Osteocyte (in vitro differentiated cells): ENCODE measurements around the gene CFLAR. TPM values are rescaled to one million over a fixed set of nuclear protein-coding genes. Genes with fewer than 3 reads are reported as not detected.

Experiments used
- DNase-seq: peaks from one replicate; pipeline ENCODE4 v3.0.0; 2021; ENCODE audit warnings: mixed read lengths; ENCODE audit not compliant: unreplicated experiment; ENCODE audit errors: extremely low spot score
- H3K27ac Mint-ChIP-seq: one replicate; pipeline ENCODE4 v1.8.0; 2021; ENCODE audit warnings: mild to moderate bottlenecking, mixed read lengths; ENCODE audit not compliant: unreplicated experiment
- H3K27me3 Mint-ChIP-seq: one replicate; pipeline ENCODE4 v1.8.0; 2021; ENCODE audit warnings: mixed read lengths; ENCODE audit not compliant: unreplicated experiment
- H3K36me3 Mint-ChIP-seq: one replicate; pipeline ENCODE4 v1.8.0; 2021; ENCODE audit warnings: mixed read lengths; ENCODE audit not compliant: unreplicated experiment
- H3K4me1 Mint-ChIP-seq: one replicate; pipeline ENCODE4 v1.8.0; 2021; ENCODE audit warnings: mixed read lengths; ENCODE audit not compliant: unreplicated experiment
- H3K4me3 Mint-ChIP-seq: one replicate; pipeline ENCODE4 v1.8.0; 2021; ENCODE audit warnings: mild to moderate bottlenecking, moderate library complexity, mixed read lengths; ENCODE audit not compliant: unreplicated experiment
- H3K9me3 Mint-ChIP-seq: one replicate; pipeline ENCODE4 v1.8.0; 2021; ENCODE audit warnings: mixed read lengths; ENCODE audit not compliant: unreplicated experiment
- CTCF ChIP-seq: fragments of 200-600 bp; sonication (generic); IDR thresholded peaks from 2 replicates; pipeline ENCODE4 v1.5.0; 2021; ENCODE audit warnings: antibody characterized with exemption, mild to moderate bottlenecking, moderate library complexity
- total RNA-seq: library from RNA; stranded (reverse); gene quantifications from 2 replicates; pipeline ENCODE4 v1.2.1, GENCODE V29; 2021

CFLAR gene
- total RNA-seq, 1 donor from 2014 or later: 45.8 TPM

- Mint-ChIP-seq H3K4me3 (no peak overlapping the region), H3K36me3 (peaks cover 10% of the 10 kb centered on the region)
Measured at GRCh38 chr2:201171259-201171814, 55.4 kb downstream of the CFLAR start.

GRCh38 chr2:201172279-201172678 lies 56.3 kb downstream of the CFLAR start:
- Mint-ChIP-seq H3K27me3 (peaks cover 3% of the 10 kb centered on the region), H3K27ac (no peak overlapping the region), H3K4me3 (no peak overlapping the region), H3K36me3 (peaks cover 4% of the 10 kb centered on the region), H3K4me1 (peaks cover 4% of the 10 kb centered on the region), H3K9me3 (no peaks in the 10 kb centered on the region)
- no peak for DNase-seq
- TF ChIP-seq CTCF: no peak

More at GRCh38 chr2:201171259-201171814, 55.4 kb downstream of the CFLAR start:
- Mint-ChIP-seq H3K9me3 (no peaks in the 10 kb centered on the region), H3K4me1 (peaks cover 4% of the 10 kb centered on the region), H3K27ac (no peak overlapping the region), H3K27me3 (peaks cover 3% of the 10 kb centered on the region)
- no peak for TF ChIP-seq CTCF
- DNase-seq: no peak

GRCh38 chr2:201174687-201175086 lies 58.7 kb downstream of the CFLAR start:
- Mint-ChIP-seq H3K27ac (no peak overlapping the region), H3K4me3 (no peak overlapping the region), H3K4me1 (peaks cover 2% of the 10 kb centered on the region), H3K9me3 (no peaks in the 10 kb centered on the region), H3K36me3 (no peaks in the 10 kb centered on the region), H3K27me3 (no peaks in the 10 kb centered on the region)
- DNase-seq: no peak
- TF ChIP-seq CTCF: no peak

- no peaks in the 10 kb centered on the region for H3K36me3 Mint-ChIP-seq
- H3K4me3 Mint-ChIP-seq: no peak overlapping the region
- H3K4me1 Mint-ChIP-seq: no peaks in the 10 kb centered on the region
- no peaks in the 10 kb centered on the region for H3K9me3 Mint-ChIP-seq
- H3K27ac Mint-ChIP-seq: no peak overlapping the region
- no peaks in the 10 kb centered on the region for H3K27me3 Mint-ChIP-seq
- TF ChIP-seq CTCF: no peak
- DNase-seq: no peak
Measured at GRCh38 chr2:201176081-201176481, 60.1 kb downstream of the CFLAR start.

- Mint-ChIP-seq H3K27ac (no peak overlapping the region), H3K27me3 (peaks cover 3% of the 10 kb centered on the region), H3K9me3 (no peaks in the 10 kb centered on the region), H3K36me3 (no peaks in the 10 kb centered on the region), H3K4me1 (no peaks in the 10 kb centered on the region), H3K4me3 (no peak overlapping the region)
- DNase-seq: no peak
- no peak for TF ChIP-seq CTCF
Measured at GRCh38 chr2:201180010-201180409, 64.0 kb downstream of the CFLAR start.
